ENCODE data around the gene RNASEH1.

Gene RNASEH1

DNA sequence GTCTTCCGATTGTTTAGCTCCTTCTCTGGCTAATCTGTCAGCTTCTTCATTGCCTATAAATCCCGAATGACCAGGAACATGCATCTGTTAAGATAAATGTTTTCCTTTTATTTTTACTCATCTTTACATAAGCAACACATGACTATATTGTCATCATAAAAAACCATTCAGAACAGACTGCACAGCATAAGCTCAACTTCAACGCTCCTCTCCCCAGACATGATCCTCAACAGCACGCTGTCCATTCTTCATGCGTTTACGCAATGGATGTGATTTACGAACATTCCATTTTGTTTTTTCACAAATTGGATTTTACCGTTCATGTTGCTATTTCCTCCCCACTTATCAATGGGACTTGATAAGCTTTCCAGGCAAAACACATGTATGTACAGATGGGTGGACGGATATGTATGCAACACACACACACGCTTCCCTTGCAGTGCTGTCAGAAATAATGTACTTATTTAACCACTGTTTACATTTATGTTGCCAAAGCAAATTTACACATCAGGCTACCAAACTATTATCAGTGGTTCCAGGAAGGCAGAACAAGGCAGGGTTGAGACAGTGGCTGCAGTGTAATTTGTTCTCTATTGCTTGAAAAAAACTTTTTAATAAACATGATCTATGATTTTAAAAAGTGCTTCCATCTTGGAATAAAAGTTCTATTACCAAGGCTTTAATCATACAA, 12.2 kb downstream of the RNASEH1 start:
- TF ChIP-seq, protein P1, sequence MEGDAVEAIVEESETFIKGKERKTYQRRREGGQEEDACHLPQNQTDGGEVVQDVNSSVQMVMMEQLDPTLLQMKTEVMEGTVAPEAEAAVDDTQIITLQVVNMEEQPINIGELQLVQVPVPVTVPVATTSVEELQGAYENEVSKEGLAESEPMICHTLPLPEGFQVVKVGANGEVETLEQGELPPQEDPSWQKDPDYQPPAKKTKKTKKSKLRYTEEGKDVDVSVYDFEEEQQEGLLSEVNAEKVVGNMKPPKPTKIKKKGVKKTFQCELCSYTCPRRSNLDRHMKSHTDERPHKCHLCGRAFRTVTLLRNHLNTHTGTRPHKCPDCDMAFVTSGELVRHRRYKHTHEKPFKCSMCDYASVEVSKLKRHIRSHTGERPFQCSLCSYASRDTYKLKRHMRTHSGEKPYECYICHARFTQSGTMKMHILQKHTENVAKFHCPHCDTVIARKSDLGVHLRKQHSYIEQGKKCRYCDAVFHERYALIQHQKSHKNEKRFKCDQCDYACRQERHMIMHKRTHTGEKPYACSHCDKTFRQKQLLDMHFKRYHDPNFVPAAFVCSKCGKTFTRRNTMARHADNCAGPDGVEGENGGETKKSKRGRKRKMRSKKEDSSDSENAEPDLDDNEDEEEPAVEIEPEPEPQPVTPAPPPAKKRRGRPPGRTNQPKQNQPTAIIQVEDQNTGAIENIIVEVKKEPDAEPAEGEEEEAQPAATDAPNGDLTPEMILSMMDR (IDR thresholded peaks at IDR 0.05; ENCODE audit: unreplicated experiment in 3 of 3): no peak
- H3K4me3 Mint-ChIP-seq: no peak overlapping the region

DNA sequence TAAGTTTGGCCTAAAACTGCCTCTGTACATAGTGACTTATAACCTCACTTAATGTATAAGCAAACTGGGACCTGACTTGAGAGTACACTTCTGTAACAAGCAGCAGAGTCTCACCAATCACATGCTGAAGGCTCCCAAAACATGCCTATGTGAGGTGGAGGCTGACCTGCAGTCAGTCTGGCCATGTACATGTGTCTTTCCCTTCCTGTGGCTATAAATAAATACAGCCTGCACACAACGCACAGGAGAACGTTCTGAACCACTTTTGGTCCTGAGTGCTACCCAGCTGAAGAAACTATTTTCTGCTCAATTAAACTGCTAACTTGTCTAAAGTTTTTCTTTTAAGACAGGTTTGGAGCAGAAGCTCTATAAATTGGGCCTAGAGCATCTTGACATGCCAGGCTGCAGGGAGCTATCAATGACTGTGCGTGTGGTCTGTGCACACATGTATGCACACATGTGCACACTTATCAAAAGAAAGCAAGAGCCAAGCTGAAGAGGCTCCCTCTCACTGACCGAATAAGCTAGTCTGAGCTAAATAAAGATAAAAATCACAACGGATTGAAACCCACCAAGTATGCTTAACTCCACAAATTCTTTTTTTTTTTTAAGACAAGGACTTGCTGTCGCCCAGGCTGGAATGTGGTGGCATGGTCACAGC, 15.0 kb downstream of the RNASEH1 start:
- peaks cover 58% of the 10 kb centered on the region for H3K36me3 Mint-ChIP-seq (ENCODE audit: low read depth)
- no peaks in the 10 kb centered on the region for H3K9me3 Mint-ChIP-seq
- no peak overlapping the region for H3K27ac Mint-ChIP-seq
- H3K27me3 Mint-ChIP-seq (ENCODE audit: low read depth): no peaks in the 10 kb centered on the region
- TF ChIP-seq, protein P1 (IDR thresholded peaks at IDR 0.05; ENCODE audit: unreplicated experiment in 3 of 3): no peak
- H3K4me1 Mint-ChIP-seq: no peaks in the 10 kb centered on the region
- no peak overlapping the region for H3K4me3 Mint-ChIP-seq

More for the DNA sequence above, 12.2 kb downstream of the RNASEH1 start:
- H3K9me3 Mint-ChIP-seq: no peaks in the 10 kb centered on the region
- H3K4me1 Mint-ChIP-seq: no peaks in the 10 kb centered on the region
- H3K27me3 Mint-ChIP-seq (ENCODE audit: low read depth): no peaks in the 10 kb centered on the region
- peaks cover 80% of the 10 kb centered on the region for H3K36me3 Mint-ChIP-seq (ENCODE audit: low read depth)
- H3K27ac Mint-ChIP-seq: no peak overlapping the region

DNA sequence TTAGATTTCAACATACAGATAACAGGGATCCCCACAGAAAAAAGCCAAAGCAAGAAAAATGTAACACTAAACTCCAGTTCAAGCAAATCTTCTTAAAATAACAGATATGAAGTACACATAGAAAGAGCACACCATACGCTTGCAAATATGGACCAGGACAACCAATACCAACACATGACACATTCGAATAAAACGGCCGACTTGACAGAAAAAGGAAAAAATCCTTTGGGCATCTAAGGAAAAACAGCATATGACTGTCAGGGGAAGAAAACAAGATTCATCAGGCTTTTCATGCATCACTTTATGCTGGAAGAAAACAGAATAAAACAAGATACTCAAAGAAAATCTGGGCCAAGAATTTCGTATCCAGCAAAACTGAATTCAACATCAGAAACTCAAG, 16.0 kb downstream of the RNASEH1 start:
- H3K4me1 Mint-ChIP-seq: no peaks in the 10 kb centered on the region
- peaks cover 50% of the 10 kb centered on the region for H3K36me3 Mint-ChIP-seq (ENCODE audit: low read depth)
- TF ChIP-seq, protein P1 (IDR thresholded peaks at IDR 0.05; ENCODE audit: unreplicated experiment in 3 of 3): no peak
- no peaks in the 10 kb centered on the region for H3K27me3 Mint-ChIP-seq (ENCODE audit: low read depth)
- no peak overlapping the region for H3K27ac Mint-ChIP-seq
- H3K4me3 Mint-ChIP-seq: no peak overlapping the region
- H3K9me3 Mint-ChIP-seq: no peaks in the 10 kb centered on the region

DNA sequence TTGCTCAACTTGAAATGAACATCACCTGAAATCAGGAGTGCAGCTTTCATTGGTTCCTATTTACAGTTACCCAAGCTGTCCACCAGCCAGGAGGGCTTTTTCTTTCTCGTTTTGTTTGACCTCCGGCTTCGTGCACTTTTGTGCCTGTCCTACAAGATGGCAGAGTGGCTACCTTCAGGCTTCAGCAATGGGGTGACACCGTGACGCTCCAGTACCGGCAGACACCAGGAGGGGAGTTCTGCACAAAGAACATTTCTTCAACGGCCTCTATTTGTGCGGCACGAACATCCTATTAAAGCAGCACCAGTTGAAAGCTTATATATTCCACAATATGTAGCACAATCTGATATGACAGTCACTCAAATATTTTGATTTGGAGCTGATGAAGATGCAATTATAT, 18.3 kb downstream of the RNASEH1 start:
- Mint-ChIP-seq H3K9me3 (no peaks in the 10 kb centered on the region), H3K4me3 (no peak overlapping the region), H3K4me1 (peaks cover 14% of the 10 kb centered on the region), H3K36me3 (ENCODE audit: low read depth) (peaks cover 34% of the 10 kb centered on the region), H3K27ac (no peak overlapping the region), H3K27me3 (ENCODE audit: low read depth) (peaks cover 3% of the 10 kb centered on the region)
- TF ChIP-seq, protein P1 (IDR thresholded peaks at IDR 0.05; ENCODE audit: unreplicated experiment in 3 of 3): no peak

DNA sequence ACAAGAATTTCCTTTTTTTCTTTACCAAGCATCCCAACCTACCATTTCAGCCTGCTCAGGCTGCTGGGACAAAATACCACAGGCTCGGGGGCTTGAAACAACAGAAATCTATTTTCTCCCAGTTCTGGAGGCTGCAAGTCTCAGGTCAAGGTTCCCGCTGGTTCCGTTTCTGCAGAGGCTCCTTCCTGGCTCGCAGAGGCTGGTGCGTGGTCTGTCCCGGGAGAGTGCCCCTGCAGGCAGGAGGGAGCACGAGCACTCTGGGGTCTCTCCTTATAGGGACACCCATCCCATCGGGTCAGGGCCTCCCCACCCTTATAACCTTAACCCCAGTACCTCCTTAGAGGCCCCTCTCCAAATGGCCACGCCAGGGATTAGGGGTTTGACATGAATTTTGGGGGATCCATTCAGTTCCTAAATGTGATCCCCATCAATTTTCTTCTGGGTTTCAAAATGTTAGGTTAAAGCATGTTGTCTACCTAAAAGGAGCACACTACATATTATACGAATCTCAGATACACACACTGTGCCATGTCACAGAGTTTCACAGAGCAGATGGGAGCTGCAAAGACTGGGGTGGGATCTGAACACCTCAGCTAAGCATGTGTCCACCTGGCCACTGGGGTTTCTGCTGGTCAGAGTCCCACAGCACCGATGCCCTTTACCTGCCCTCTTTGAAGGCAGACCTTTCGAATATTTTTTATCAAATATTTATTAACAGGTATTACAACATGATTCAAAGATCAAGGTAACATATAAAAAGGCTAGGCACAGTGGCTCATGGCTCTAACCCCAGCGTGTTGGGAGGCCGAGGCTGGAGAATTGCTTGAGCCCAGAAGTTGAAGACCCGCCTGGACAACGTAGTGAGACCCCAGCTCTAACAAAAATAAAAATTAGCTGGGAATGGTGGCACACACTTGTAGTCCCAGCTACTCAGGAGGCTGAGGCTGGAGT, 21.2 kb downstream of the RNASEH1 start:
- Mint-ChIP-seq H3K9me3 (no peaks in the 10 kb centered on the region), H3K4me3 (peak overlapping the region; percentile 81 to 84 (median 83)), H3K36me3 (ENCODE audit: low read depth) (peaks cover 14% of the 10 kb centered on the region), H3K27me3 (ENCODE audit: low read depth) (peaks cover 3% of the 10 kb centered on the region), H3K27ac (peak overlapping the region; percentile 97 to 99 (median 98)), H3K4me1 (peaks cover 14% of the 10 kb centered on the region)
- TF ChIP-seq, protein P1 (IDR thresholded peaks at IDR 0.05; ENCODE audit: unreplicated experiment in 3 of 3): peak; percentile 47 to 52 (median 52)
